ENCODE data around the gene ZNF831. TPM values are rescaled to one million over a fixed set of nuclear protein-coding genes. Genes with fewer than 3 reads are reported as not detected.
A peak's percentile ranks its signal among the peaks of the same experiment; 100 is the strongest.

ZNF831 gene
- 19.8 TPM for total RNA-seq

DNA sequence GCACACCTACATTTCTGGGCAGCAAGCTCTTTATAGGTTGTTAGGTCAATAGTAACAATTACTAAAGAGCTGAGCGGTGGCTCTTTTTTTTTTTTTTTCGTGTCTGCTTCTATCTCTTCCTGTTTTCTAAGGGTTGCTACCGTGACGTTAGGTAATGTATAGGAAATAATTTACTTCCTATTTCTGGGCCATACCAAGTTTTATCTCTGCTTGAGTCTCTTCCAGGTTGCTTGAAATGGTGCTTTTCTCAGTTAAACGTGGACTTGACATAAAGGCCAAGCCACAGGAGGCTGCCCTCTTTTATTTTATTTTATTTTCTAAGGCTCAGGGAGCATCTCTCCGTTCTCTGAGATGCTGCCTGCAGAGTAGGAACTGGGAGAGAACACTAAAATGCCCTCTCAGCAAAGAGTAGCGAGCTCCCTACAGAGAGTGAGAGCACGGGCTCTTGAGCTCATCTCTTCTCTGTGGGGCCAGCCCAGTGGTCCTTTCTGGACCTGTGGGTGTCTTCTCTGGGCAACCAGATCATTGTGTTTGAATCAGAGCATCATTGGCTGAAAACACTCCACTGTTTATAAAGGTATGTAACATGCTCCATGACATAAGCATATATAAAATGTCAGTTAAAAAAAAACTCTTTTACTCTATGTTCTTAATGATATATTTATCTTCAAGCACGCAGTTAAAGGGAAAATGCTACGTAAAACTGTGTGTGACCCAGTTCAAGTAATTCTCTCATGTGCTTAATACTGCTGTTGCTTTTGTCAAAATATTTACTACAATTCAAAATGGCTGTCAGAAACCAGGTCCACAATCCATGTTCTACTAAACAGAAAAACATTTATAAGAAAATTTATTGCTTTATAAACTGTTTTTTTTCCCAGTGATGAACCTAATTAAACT, at the start of gene ZNF831:
TSS of gene ZNF831 (plus strand) at position 191 of the 900 bp plus-strand sequence. CDS start 27,199 bp downstream, outside the sequence.
- H3K9me3 ChIP-seq (ENCODE audit: low read depth, low read length), result no peaks in the 10 kb centered on the region
- peak within 1 kb of the TSS; percentile 49 for H3K4me3 ChIP-seq (ENCODE audit: low read length)
- no peaks in the 10 kb centered on the region for H3K27me3 ChIP-seq (ENCODE audit: insufficient read depth, low read length)
- peaks cover 66% of the 10 kb centered on the region for H3K4me1 ChIP-seq (ENCODE audit: insufficient read depth, low read length)

DNA sequence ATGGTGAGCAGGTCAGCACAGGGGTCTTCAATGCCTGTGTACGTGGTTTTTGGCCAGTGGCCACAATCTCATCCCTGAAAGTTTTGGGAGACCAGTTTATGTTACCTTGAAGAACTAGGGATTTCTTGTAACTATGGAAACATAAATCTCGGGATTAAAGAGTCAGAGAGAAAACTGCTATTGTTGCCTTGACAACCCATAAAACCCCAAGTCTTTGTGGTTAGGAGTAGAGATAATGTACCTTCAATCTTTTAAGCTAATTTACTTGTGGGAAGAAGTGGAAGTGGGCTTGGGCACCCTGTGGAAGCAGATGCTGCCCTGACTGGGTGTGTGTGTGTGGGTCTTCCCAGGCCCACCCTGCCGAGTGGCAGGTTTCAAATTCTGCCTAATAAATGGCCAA, 46.1 kb upstream of the ZNF831 start:
- no peaks in the 10 kb centered on the region for H3K9me3 ChIP-seq (ENCODE audit: low read depth, low read length)
- no peak overlapping the region for H3K4me3 ChIP-seq (ENCODE audit: low read length)
- H3K27me3 ChIP-seq (ENCODE audit: insufficient read depth, low read length), result no peaks in the 10 kb centered on the region
- peaks cover 42% of the 10 kb centered on the region for H3K4me1 ChIP-seq (ENCODE audit: insufficient read depth, low read length)

DNA sequence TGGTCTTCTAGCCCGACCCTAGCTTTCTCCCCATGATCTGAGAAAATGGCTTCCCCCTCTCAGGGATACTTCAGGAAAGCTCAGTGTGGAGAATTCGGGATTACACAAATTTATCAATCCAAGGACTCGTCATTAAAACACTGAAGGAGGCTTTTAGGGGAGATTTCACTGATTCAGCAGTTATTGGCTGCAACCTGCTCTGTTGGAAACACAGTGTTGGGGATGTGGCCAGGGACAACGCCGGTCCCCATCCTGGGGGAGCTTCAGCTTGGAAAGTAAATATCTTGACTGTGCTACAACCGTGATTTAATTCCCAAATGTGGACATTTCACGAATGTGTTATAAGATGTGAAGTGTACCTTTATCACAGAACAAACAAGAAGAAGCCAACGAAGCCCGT, 44.8 kb upstream of the ZNF831 start:
- H3K27me3 ChIP-seq (ENCODE audit: insufficient read depth, low read length), result no peaks in the 10 kb centered on the region
- no peak overlapping the region for H3K4me3 ChIP-seq (ENCODE audit: low read length)
- peaks cover 56% of the 10 kb centered on the region for H3K4me1 ChIP-seq (ENCODE audit: insufficient read depth, low read length)
- no peaks in the 10 kb centered on the region for H3K9me3 ChIP-seq (ENCODE audit: low read depth, low read length)

DNA sequence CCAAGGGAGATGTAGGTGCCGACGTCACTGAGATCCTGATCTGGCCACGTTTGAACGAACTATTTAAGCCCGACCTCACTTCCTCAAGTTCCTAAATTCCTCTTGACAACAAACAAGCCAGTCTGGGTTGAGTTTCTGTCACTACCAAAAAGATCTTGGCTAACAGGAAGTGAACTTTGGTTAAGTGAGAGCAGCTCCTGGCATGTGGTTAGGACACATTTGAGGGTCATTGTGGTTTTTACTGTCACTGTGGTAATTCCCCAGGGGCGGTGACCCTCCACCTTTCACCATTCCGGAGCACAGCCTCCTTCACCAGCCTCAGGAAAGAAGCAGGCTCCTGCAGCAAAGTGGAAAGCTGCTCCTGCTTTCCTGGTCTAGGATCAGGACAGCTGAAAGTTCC, 43.1 kb upstream of the ZNF831 start:
- no peaks in the 10 kb centered on the region for H3K9me3 ChIP-seq (ENCODE audit: low read depth, low read length)
- H3K4me1 ChIP-seq (ENCODE audit: insufficient read depth, low read length), result peaks cover 67% of the 10 kb centered on the region
- H3K27me3 ChIP-seq (ENCODE audit: insufficient read depth, low read length), result no peaks in the 10 kb centered on the region
- H3K4me3 ChIP-seq (ENCODE audit: low read length), result no peak overlapping the region

DNA sequence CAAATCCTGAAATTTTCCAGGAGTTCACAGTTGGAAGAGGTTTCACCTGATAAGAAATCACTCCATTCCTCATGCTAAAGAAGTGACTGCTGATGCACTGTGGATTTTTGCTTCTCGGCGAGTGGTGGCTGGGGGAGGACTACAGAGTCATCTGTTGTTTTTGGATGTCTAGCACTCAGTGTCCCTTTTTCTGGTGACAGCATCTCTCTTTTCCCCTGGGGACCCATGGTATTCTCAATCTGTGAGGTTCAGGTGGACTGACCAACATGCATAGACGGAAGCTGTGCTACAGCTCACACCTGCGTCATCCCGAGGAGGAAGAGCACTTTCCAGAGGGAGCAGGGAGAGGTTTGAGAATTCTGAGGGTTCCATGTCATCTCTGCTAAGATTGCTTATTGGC, 42.7 kb upstream of the ZNF831 start:
- H3K27me3 ChIP-seq (ENCODE audit: insufficient read depth, low read length), result no peaks in the 10 kb centered on the region
- H3K4me3 ChIP-seq (ENCODE audit: low read length), result no peak overlapping the region
- H3K9me3 ChIP-seq (ENCODE audit: low read depth, low read length), result no peaks in the 10 kb centered on the region
- peaks cover 67% of the 10 kb centered on the region for H3K4me1 ChIP-seq (ENCODE audit: insufficient read depth, low read length)

DNA sequence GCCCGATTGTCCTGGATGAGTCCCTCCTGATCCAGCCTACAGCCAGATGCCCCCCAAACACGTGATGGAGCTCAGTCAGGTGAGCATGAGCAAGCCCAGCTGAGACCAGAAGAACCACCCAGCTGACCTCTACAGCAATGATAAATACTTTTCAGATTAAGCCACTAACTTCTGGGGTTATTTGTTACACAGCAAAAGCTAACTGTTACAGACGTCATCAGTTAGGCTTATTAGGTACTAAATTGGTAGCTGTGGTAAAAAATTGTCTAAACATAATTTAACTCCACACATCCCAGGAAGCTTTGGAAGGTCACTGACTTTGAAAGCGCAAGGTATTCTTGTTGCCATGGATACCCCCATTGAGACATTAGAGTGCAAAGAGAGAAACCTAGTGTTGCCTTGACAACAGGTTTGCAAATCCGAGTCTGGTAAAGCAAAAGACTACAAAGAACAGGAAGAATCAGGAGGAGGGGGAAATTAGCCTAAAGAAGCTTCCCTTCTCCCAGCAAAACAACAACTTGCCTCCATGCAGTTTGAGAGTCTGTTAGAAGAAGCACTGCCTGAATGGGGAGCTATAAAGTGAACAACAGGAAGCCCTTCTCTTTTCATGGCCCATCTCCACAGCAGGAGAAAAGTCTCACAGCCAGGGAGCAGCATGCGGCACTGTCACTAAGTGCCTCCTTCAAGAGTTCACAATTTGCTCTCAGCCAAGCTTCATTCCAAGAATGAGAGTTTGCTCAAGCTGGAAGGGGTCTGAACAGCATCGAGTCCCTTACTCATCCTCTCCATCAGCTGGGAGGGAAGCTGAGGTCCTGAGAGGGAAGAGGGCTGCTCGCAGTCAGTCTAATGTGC, 41.7 kb upstream of the ZNF831 start:
- Histone ChIP-seq H3K4me3 (ENCODE audit: low read length) (no peak overlapping the region), H3K9me3 (ENCODE audit: low read depth, low read length) (no peaks in the 10 kb centered on the region), H3K27me3 (ENCODE audit: insufficient read depth, low read length) (no peaks in the 10 kb centered on the region), H3K4me1 (ENCODE audit: insufficient read depth, low read length) (peaks cover 67% of the 10 kb centered on the region)

DNA sequence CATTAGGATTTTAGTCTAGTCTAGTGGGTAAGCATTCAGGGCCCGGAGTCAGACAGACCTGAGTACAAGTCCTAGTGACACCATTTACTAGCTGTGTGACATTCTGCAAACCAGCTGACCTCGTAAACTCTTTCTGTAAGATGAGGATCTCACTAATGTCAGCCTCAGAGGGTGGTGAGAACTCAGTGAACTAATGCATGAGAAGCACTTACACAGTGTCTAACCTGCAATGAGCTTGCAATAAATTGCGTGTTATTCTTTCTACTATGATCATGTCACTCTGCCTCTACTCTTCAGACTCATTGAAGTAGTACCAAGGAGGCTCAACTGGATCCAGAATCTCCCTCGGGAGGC, 41.1 kb upstream of the ZNF831 start:
- peaks cover 62% of the 10 kb centered on the region for H3K4me1 ChIP-seq (ENCODE audit: insufficient read depth, low read length)
- peak overlapping the region; percentile 7 for H3K4me3 ChIP-seq (ENCODE audit: low read length)
- H3K27me3 ChIP-seq (ENCODE audit: insufficient read depth, low read length), result no peaks in the 10 kb centered on the region

DNA sequence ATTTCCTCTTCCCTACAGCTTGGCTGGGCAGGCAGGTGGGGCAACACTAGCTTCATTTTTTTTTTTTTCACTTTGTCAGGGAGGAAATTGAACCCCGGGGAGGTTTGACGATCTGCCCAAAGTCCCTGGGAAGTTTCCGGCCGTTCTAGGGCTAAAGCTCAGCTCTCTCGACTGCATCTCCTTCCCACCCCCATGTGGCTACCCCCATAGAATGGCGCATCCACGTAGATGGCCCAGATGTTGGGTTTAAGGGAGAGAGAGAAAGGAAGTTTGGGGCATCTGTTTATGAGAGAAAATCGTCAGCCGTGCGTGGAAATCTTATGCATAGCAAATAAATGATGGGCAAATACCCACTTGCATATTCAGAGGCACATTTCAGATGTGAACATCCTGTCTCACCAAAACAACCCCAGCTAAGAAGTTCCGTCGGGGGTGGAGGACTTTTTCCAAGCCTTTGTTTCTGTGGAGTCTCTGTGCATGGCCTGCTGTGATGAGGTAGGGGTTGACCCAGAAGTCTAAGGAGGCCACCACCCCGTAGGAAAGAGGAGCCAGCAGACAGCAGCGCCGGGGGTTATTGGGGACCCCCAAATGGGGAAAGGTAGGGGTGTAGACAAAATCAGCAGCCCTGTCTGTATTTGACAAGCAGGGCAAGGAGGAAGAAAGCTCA, 40.5 kb upstream of the ZNF831 start:
- Histone ChIP-seq H3K4me3 (ENCODE audit: low read length) (peak overlapping the region; percentile 7), H3K27me3 (ENCODE audit: insufficient read depth, low read length) (no peaks in the 10 kb centered on the region), H3K9me3 (ENCODE audit: low read depth, low read length) (no peaks in the 10 kb centered on the region), H3K4me1 (ENCODE audit: insufficient read depth, low read length) (peaks cover 58% of the 10 kb centered on the region)

More for the DNA sequence above, 41.1 kb upstream of the ZNF831 start:
- no peaks in the 10 kb centered on the region for H3K9me3 ChIP-seq (ENCODE audit: low read depth, low read length)

DNA sequence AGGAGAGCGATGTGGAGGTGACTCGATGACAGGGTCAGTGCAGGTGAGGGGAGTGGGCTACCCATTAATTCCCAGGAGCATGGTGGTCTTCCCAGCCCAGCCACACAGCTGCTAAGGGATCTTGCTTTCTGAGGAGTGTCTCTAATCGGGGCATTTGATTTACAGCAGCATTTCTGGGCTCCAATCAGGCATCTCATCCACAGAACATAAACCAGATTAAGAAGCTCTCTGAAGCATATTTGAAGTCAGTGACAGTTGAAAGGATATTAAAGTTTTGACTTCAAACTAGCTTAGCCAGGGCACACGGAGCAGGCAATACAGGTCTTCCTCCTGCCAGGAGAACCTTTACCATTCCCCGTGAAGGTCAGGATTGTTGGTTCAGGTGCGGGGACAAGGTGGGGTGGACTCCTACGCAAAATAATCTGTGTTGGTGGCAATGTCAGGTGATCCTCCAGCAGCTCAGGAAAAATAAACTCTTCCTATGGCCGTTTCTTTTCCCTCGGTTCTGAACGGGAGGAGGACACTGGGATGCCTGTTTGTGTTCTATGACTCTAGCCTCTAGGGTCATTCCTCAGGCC, 39.9 kb upstream of the ZNF831 start:
- Histone ChIP-seq H3K4me3 (ENCODE audit: low read length) (peak overlapping the region; percentile 7), H3K4me1 (ENCODE audit: insufficient read depth, low read length) (peaks cover 54% of the 10 kb centered on the region), H3K27me3 (ENCODE audit: insufficient read depth, low read length) (no peaks in the 10 kb centered on the region), H3K9me3 (ENCODE audit: low read depth, low read length) (no peaks in the 10 kb centered on the region)

DNA sequence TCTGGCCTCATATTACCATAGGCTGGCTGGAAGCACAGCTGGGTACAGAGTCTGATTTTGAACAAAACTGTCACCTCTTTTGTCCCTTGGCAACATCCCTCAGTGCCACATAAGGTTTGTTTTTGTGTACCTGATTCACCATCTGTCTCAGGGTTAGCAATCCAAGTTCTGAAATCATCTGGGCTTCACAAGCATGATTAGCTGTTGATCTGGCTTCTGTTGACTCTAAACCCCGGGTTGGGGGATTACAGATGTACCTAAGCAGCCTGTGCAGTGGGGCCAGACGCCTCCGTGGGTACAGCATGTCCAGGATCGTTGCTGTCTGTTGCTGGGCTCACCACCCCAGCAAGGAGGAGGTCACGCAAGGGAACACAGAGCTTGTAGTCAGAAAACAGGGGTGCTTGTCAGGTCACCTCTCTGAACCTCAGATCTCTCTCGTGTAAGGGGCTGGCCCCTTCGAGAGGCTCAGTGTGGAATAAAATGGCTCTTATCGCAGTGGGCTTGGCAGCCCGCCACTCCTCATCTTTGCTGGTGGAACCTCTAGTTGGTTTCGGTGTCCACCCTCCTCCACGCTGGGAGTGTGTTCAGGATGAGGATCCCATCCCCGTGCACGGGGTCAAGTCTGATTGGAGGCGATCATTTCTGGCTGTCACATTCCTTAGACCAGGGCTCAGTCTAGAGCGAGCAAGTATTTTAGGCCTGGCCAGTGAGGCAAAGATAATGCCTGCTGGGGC, 39.2 kb upstream of the ZNF831 start:
- H3K9me3 ChIP-seq (ENCODE audit: low read depth, low read length), result no peaks in the 10 kb centered on the region
- H3K4me3 ChIP-seq (ENCODE audit: low read length), result no peak overlapping the region
- H3K4me1 ChIP-seq (ENCODE audit: insufficient read depth, low read length), result peaks cover 54% of the 10 kb centered on the region
- H3K27me3 ChIP-seq (ENCODE audit: insufficient read depth, low read length), result no peaks in the 10 kb centered on the region

DNA sequence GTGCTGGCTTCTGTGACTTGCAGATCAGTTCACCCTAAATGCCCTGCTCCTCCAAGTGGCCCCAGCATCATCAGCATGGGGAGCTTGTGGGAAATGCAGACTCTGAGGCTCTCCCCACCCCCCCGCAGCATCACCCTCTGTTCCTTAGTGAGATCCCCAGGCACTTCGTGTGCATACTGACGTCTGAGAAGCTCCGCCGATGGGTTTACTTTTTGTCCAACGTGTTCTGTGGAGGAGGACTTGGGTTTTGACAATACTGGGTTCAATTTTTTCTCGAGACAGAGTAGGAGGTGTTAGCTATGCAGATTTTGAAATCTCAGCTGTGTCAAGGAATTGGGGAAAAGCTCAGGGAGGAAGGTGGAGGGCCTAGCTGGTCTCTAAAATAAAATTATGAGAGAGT, 38.3 kb upstream of the ZNF831 start:
- no peaks in the 10 kb centered on the region for H3K9me3 ChIP-seq (ENCODE audit: low read depth, low read length)
- H3K4me3 ChIP-seq (ENCODE audit: low read length), result no peak overlapping the region
- no peaks in the 10 kb centered on the region for H3K27me3 ChIP-seq (ENCODE audit: insufficient read depth, low read length)
- H3K4me1 ChIP-seq (ENCODE audit: insufficient read depth, low read length), result peaks cover 47% of the 10 kb centered on the region

DNA sequence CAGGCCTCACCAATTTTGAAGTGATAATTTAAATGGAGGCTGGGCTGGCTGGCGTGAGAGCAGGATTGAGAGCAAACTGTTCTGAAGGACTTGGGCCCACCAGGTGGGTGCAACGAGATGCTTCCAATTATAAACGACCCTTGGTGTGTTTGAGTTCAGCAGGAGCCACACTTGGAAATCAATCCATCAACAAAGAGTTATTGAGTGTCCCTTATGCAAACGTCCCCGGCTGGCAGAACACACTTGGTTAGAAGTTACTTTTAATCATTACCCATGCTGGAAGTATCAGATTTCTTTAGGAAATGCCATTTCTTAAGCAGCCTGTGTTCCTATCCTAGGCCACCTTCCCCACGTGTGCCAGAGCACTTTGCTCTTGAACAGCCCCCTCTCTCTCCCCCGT, 37.8 kb upstream of the ZNF831 start:
- H3K4me1 ChIP-seq (ENCODE audit: insufficient read depth, low read length), result peaks cover 42% of the 10 kb centered on the region
- no peaks in the 10 kb centered on the region for H3K9me3 ChIP-seq (ENCODE audit: low read depth, low read length)
- no peak overlapping the region for H3K4me3 ChIP-seq (ENCODE audit: low read length)
- H3K27me3 ChIP-seq (ENCODE audit: insufficient read depth, low read length), result no peaks in the 10 kb centered on the region

DNA sequence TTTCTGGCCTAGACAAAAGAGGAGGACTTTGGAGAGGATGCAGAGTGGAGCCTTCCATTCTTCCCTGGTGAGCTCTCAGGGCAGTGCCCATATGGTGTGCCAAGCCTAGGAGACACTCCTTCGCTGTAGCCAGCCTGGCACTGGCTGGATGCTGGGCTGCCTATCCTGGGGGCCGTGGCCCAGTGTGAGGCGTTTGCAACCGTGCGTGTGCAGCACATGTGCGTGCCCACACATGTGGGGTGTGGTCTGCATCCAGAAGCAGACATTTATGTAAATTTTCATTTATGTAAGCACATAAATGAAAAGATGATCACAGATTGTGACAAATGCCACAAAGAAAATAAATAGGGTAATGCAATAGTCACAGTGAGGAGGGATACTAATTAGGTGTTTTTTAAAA, 35.8 kb upstream of the ZNF831 start:
- no peak overlapping the region for H3K4me3 ChIP-seq (ENCODE audit: low read length)
- no peaks in the 10 kb centered on the region for H3K27me3 ChIP-seq (ENCODE audit: insufficient read depth, low read length)
- no peaks in the 10 kb centered on the region for H3K9me3 ChIP-seq (ENCODE audit: low read depth, low read length)
- H3K4me1 ChIP-seq (ENCODE audit: insufficient read depth, low read length), result peaks cover 22% of the 10 kb centered on the region

DNA sequence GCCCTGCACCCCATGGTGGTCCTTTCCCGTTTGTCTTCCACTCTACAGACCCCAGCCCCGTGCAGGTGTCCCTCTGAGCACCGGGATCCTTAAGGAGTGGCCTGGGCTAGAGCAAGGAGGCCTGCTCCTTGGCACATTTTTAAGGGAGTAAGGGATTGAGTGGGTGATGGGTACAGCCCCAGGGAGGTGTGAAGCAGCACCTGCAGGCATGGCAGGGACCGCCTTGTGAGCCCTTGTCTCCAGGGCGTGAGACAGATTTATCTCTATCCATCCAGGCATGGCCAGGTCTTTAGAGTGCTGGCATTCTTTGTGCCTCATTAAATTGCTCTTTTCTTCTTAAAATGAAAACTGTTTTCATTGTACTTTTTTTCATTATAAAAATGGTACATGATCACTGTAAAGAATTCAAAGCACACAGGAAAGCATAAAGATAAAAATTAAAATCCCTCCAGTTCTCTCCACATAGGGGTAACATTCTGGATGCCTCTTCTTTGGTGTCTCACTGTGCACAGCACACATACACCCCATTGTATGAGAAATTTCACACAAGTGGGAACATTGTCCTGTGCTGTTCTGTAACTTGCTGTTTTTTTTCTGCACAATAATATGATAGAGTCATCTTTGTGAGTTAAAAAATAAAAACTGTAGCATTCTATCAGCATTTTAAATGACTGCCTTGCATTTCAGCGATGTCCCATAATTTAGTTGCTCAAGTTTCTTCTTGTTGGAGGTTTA, 31.9 kb upstream of the ZNF831 start:
- Histone ChIP-seq H3K4me3 (ENCODE audit: low read length) (no peak overlapping the region), H3K4me1 (ENCODE audit: insufficient read depth, low read length) (no peaks in the 10 kb centered on the region), H3K9me3 (ENCODE audit: low read depth, low read length) (no peaks in the 10 kb centered on the region), H3K27me3 (ENCODE audit: insufficient read depth, low read length) (no peaks in the 10 kb centered on the region)
